ENCODE data around the gene TPRG1.

DNA sequence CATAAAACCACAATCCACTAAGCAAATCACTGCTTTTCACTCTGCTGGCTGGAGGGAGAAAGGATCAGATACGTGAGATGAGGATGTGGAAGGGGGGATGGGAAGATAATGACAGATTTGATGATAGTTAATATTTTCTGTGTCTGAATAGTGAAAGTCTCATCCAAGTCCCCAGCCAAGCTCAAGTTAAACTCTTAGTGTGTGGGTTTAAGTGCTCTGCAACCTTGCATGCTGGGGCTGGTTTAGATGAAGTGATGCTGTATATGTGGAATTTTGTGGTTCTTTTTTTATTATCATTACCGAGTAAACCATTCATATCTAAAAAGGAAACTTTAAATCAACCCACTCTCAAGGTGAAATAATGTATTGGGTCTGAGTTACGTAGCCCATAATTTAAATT, 111.0 kb downstream of the TPRG1 start:
- TF ChIP-seq JUND (IDR thresholded peaks at IDR 0.05) (no peak), GABPA (IDR thresholded peaks at IDR 0.05 in 1 of 2, conservative IDR thresholded peaks at IDR 0.05 in 1 of 2) (no peak), HNF4A (conservative IDR thresholded peaks at IDR 0.05) (no peak), FOXA1 (IDR thresholded peaks at IDR 0.05) (no peak), TAF1 (conservative IDR thresholded peaks at IDR 0.05) (no peak), YY1 (IDR thresholded peaks at IDR 0.05) (no peak), HNF4G (IDR thresholded peaks at IDR 0.05) (no peak), RAD21 (IDR thresholded peaks at IDR 0.05) (no peak)
- TF ChIP-seq, protein P1, sequence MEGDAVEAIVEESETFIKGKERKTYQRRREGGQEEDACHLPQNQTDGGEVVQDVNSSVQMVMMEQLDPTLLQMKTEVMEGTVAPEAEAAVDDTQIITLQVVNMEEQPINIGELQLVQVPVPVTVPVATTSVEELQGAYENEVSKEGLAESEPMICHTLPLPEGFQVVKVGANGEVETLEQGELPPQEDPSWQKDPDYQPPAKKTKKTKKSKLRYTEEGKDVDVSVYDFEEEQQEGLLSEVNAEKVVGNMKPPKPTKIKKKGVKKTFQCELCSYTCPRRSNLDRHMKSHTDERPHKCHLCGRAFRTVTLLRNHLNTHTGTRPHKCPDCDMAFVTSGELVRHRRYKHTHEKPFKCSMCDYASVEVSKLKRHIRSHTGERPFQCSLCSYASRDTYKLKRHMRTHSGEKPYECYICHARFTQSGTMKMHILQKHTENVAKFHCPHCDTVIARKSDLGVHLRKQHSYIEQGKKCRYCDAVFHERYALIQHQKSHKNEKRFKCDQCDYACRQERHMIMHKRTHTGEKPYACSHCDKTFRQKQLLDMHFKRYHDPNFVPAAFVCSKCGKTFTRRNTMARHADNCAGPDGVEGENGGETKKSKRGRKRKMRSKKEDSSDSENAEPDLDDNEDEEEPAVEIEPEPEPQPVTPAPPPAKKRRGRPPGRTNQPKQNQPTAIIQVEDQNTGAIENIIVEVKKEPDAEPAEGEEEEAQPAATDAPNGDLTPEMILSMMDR (IDR thresholded peaks at IDR 0.05; ENCODE audit: low read depth, low read length, missing input control): no peak
- TF ChIP-seq, protein P2, sequence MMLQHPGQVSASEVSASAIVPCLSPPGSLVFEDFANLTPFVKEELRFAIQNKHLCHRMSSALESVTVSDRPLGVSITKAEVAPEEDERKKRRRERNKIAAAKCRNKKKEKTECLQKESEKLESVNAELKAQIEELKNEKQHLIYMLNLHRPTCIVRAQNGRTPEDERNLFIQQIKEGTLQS (IDR thresholded peaks at IDR 0.05): no peak
- TF ChIP-seq, protein P3, sequence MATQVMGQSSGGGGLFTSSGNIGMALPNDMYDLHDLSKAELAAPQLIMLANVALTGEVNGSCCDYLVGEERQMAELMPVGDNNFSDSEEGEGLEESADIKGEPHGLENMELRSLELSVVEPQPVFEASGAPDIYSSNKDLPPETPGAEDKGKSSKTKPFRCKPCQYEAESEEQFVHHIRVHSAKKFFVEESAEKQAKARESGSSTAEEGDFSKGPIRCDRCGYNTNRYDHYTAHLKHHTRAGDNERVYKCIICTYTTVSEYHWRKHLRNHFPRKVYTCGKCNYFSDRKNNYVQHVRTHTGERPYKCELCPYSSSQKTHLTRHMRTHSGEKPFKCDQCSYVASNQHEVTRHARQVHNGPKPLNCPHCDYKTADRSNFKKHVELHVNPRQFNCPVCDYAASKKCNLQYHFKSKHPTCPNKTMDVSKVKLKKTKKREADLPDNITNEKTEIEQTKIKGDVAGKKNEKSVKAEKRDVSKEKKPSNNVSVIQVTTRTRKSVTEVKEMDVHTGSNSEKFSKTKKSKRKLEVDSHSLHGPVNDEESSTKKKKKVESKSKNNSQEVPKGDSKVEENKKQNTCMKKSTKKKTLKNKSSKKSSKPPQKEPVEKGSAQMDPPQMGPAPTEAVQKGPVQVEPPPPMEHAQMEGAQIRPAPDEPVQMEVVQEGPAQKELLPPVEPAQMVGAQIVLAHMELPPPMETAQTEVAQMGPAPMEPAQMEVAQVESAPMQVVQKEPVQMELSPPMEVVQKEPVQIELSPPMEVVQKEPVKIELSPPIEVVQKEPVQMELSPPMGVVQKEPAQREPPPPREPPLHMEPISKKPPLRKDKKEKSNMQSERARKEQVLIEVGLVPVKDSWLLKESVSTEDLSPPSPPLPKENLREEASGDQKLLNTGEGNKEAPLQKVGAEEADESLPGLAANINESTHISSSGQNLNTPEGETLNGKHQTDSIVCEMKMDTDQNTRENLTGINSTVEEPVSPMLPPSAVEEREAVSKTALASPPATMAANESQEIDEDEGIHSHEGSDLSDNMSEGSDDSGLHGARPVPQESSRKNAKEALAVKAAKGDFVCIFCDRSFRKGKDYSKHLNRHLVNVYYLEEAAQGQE (IDR thresholded peaks at IDR 0.05): no peak
- TF ChIP-seq, protein P4, sequence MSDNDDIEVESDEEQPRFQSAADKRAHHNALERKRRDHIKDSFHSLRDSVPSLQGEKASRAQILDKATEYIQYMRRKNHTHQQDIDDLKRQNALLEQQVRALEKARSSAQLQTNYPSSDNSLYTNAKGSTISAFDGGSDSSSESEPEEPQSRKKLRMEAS (IDR thresholded peaks at IDR 0.05): no peak
- TF ChIP-seq, protein P5, sequence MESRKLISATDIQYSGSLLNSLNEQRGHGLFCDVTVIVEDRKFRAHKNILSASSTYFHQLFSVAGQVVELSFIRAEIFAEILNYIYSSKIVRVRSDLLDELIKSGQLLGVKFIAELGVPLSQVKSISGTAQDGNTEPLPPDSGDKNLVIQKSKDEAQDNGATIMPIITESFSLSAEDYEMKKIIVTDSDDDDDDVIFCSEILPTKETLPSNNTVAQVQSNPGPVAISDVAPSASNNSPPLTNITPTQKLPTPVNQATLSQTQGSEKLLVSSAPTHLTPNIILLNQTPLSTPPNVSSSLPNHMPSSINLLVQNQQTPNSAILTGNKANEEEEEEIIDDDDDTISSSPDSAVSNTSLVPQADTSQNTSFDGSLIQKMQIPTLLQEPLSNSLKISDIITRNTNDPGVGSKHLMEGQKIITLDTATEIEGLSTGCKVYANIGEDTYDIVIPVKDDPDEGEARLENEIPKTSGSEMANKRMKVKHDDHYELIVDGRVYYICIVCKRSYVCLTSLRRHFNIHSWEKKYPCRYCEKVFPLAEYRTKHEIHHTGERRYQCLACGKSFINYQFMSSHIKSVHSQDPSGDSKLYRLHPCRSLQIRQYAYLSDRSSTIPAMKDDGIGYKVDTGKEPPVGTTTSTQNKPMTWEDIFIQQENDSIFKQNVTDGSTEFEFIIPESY (IDR thresholded peaks at IDR 0.05): no peak

All from liver (tissue), 3 donors.